GM18498 (cell line): Measurements from ENCODE around the gene KDELR1.
"Not testable (repeated sequence)": the region's sequence is repeated elsewhere in the genome, so short reads cannot be mapped to it uniquely, and the experiment has no call there.

Experiments used
- ATAC-seq: cut with Tn5 transposase; IDR thresholded peaks from one replicate; pipeline ENCODE4 v1.9.1; 2021; ENCODE audit warnings: mild to moderate bottlenecking, moderate library complexity; ENCODE audit not compliant: unreplicated experiment

The KDELR1 gene

DNA sequence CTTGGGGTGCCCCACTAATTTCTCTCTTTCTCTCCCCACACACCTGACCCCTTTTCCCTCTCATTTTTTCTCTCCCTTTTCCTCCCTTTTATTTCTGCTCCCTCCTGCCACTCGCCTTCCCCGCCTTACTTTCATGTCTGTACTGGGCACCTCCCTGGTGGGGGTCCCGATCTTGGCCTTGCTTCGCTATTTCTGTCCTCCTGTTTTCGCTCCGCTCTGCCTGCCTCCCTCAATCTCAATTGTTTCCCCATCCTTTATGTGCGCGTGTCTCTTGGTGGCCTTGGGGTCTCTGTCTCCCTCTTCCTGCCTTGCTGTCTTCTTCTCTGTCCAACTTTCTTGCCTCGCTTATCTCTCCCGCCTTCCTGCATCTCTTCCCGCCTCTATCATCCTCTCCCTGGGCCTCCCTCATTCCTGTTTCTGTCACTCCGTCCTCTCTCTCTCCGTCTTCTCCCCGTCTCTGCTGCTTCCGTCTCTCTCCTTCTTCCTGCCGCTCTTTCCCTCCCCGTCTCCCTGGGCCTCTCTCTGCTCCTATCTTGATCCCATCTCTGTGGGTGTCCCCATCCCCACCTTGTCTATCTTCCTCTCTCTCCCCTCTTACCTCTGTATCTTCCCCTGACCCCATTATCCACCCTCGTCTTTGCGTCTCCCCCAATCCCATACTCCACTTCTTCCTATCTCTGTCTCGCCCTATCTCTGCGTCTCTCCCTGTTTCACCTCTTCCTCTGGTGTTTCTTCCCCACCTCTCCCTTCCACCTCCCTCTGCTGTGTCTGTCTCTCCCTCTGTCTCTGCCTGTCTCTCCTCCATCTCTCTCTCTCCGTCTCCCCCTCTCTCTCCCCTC is 6.1 kb upstream of the KDELR1 start:
- no peak for ATAC-seq

DNA sequence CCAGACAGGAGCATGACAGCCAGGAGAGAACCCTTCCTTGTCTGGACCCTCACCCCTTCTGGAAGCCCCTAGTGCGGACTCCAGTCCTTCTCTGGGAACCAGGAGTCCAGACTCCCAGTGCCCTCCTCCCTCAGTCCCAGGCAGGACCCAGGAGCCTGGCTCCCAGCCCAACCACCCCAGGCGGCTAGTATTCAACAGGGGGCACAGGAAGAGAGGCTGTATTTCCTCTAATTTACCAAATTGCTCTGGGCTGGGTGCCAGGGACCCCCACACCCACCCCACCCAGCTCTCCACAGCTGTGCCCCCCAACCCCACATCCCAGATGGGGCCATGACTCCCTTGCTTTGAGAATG is 5.4 kb upstream of the KDELR1 start:
- ATAC-seq: no peak

DNA sequence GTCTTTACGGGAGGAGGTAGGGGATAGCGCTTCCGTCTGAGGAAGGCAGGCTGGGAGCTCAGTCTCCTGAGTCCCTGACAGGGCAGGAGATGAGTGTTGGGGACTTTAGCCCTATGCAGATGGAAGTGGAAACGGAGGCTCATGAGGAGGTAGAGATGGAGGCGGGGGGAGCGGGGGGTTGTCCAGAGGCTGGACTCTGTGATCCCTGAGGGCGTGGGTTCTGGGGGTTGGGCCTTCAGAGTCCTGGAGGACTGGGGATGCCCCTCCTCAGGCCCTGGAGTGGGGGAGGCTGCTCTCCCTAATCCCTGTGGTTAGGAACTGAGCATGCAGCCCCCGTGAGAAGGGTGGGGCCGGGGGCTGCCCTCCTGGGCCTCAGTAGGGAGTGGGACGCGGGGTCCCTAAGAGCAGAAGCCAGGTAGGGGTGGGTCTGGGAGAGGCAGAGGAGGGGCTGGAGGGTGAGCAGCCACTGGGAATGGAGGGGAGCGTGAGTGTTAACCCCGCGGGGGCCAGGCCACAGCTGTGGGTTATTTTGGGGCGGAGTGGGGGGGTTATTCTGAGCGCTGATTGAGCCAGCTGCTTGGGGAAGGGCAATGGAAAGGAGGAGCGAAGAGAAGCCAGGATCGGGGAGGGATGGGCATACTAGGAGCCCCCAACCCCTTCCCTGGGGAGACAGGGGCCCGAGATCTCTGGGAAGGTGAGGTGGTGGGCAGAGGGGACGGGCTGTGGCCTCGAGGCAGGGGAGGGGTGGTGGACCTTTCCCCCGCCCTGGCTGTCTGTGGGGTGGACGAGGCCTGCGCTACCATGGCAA is 4.9 kb upstream of the KDELR1 start:
- ATAC-seq: no peak

DNA sequence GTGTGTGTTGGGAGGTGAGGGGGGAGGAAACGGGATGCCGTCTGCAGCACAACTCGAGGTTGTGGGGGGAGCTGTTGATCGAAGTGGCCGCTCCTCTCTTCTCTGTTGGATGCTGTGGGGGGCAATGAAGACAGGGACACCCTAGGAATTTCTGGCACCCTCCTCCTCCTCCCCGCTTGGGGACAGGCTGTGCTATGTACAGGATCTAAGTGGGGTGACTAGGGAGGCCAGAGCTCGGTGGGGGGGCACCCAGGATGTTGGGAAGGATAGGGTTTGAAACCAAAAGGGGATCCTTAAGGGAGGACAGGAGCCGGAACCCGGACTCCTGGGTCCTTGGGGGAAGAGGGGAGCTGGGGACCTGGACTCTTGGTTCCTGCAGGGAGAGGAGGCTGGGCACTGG is 4.1 kb upstream of the KDELR1 start:
- no peak for ATAC-seq

DNA sequence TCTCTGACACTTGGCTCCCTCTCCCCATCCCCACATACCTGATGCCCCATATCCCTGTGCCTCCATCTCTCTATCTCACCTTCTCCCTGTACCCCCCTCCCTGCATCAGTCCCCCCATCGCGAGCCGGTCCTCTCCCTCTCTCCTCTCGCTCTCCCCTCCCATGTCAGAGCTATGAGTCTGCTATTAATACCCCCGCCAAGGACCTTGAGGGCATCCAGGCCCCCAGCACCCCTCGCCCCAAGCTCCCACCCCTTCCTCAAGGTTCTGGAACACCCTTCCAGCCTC is 3.8 kb upstream of the KDELR1 start:
- ATAC-seq: no peak

DNA sequence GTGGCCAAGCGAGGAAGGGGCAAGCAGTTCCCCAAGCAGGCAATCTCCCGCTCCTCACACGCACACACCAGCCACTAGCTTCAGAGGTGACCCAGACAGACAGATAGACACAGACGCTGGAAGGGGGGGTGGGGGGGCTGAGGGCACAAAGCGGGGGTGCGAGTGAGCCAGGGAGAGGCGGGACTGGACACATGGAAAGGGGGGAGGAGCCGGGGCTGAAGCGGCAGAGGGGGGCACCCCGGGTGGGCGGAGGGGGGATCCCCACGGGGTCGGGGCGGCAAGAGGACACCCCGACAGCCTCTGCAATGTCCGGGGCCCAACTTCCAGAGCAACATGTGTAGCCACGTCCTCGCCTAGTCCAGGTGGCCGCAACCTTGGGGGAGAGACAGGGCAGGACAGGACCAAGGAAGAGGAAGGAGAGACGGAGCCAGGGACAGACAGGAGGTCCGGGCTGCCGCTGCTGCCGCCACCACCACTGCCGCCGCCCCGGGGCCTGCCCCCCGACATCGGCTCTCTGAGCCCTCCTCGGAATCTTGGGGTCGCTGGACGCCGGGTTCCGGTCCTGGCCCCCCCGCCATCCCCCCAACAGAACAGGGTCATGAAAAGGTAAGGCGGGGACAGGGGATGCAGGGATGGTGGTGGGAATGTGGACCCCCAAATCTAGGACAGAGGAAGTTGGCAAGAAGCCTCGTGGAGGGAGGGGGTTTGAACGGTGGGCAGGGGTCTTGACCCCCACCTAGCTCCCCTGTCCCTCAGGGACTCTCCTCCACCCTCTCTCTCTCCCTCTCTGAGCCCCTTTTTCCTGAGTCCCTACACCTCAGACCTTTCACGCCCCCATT is 3.2 kb upstream of the KDELR1 start:
- ATAC-seq: no peak

DNA sequence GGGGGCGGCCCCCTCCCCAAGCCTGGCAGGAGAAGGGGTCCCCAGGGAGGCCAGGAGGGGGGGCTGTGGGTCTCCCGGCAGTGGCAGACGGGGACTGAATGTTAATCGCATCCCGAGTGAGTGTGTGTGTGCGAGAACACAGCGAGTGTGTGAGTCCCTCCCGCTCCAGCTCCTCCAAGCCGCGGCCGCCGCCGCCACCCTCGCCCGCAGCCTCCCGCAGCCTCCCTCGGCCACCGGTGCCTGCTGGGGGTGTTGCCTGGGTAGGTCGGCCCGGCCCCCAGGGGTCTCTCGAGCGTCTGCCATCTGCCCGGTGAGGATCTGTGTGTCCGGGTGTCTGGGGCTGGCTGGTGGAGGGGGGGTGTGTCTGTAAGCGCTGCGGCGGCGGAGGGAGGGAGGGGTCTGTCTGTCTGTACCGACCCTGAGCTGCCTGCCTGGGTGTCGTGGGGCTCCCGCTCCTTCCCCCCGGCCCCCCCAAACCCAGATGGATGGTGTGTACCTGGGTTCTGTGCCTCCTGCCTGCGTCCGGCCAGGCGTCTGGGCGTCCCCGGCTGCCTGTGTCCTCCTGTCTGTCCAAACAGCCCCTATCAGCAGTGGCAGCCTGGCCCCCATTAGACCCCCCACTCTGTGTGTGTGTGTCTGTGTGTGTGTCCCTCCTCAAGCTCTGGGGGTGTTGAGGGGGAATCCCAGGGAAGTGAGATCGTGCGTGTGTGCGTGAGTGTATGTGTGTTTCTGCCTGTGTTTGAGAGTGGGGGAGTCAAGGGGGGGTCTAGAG is 2.4 kb upstream of the KDELR1 start, which contains the start of gene GRIN2D:
Gene GRIN2D, plus strand, starts transcription at position 110 of the 772 bp plus-strand sequence. CDS start 4,725 bp downstream, outside the sequence.
- no peak for ATAC-seq

DNA sequence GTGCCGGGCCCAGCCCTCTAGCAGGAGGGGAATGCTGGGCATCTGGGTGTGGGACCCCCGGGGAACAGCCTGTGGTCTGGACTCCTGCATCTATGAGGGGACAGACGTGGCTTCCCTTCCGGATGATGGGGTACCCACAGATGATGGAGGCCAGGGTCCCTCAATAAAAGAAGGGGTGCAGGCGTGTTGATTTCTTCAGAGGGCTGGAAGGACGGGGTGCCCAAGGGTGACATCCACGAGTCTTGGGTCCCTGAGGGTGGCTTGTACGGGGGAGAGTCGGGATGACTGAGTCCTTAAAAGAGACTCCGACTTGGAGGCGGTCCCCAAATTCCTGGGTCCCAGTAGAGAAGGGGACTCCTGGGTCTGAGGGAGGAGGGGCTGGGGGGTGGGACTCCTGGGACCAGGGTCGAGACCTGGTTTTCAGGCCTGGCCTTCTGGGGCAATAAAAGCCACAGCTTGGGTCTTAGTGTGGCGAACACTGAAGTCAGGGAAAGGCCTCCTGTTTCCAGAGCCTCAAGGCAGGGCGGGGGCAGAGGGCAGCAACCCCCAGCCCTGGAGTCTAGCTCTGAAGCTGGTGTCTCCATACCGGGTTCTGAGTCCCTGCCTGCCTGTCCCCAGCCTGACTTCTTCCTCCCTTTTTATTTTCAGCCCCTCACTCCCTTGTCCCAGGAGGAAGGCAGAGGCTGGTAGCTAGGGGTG is 1.7 kb upstream of the KDELR1 start:
- ATAC-seq: no peak

DNA sequence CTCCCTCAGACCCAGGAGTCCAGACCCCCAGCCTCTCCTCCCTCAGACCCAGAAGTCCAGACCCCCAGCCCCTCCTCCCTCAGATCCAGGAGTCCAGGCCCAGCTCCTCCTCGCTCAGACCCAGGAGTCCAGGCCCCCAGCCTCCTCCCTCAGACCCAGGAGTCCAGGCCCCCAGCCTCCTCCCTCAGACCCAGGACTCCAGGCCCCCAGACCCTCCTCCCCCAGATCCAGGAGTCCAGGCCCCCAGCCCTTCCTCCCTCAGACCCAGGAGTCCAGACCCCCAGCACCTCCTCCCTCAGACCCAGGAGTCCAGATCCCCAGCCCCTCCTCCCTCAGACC is 624 bp upstream of the KDELR1 start:
- not testable (repeated sequence) for ATAC-seq

DNA sequence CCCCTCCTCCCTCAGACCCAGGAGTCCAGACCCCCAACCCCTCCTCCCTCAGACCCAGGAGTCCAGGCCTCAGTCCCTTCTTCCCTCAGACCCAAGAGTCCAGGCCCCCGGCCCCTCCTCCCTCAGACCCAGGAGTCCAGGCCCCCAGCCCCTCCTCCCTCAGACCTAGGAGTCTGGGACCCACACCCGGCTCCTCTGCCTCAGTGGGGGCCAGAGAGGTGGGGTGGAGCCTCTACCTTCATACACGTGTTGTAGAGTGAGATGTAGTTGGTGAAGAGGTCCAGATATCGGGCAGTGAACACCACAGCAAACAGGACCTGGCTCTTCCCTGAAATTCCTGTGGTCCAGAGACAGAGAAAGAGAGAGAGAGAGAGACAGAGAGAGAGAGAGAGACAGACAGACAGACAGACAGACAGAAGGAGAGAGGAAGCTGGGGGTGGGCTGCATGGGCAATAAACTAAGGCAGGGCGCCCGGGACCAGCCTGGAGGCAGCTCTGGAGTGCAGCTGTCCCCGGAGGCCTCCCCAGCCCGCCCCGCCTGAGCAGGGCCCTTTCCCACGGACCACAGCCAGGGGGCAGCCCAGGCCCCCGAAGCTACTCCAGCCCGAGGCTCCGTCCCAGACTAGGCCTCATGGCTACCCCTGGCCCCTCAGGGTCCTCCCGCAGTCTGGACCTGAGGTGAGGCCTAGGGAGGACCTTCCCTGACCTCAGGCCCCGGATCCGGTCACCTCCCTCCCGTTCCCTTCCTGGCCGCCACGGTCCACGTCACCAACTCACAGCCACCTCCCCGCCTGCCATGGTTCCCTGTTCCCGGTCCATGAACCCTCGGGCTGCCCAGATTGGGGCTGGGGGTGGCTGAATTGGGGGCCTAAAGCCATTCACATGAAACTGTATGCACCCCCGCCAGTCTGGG is 907 bp downstream of the KDELR1 start:
- ATAC-seq: peak; percentile 53

DNA sequence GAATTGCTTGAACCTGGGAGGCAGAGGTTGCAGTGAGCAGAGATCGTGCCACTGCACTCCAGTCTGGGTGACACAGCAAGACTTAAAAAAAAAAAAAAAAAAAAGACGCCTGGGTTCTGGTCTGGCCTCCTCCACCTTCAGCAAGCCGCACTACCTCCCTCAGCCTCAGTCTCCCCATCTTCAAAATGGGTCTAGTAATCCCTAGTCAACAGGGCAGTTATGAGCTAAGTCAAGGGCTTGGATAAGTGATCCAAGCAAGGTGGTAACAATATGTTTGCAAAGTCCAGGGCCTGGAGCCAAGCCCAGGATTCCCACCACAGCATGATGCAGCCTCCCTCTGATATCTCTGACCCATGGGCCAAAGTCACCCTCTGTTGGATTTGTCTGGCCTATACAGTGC is 4.4 kb downstream of the KDELR1 start:
- no peak for ATAC-seq

DNA sequence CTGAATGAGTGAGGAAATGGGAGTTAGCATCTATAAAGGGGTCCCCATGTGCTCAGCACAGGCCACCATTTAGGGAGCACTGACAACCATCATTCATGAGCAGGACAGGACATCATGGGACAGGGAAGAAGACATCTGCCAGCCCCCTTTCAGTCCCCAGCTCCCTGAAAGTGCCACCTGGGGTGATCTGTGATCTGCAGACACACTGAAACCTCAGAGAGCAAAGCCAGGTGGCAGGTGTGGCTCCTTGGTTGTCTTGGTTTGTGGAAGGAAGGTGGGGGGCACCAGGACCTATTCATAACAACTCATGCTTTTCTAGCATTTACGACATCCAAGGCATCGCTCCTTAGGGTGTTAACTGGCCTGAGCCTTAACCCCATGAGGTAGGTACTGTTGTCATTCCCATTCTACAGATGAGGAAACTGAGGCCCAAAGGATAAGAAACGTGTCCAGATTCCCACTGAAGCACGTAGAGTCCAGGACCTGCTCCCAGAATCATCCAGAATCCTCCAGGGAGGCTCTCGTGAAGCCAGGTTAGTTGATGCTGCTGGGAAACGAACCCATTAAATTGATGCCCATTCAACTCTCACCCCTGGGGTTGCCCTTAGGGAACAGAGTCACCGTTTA is 5.8 kb downstream of the KDELR1 start:
- no peak for ATAC-seq

DNA sequence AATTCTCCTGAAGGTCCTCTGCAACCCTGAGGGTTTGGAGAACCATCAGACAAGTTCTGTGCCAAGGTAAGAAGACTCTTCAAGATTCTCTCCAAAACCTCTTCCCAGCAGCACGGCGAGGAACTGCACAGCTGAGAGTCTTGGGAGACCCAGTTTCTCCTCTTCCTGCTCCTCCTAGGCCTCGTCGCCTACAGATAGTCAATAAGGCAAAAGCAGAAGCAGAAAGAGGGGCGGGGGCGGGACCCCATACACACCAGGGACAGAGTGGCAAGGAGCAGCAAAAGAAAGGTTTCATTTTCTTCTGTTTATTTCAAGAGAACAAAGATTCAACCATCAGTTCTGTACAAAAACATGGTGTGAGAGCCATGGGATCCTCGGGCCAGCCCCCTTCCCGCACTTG is 9.1 kb downstream of the KDELR1 start:
- ATAC-seq: no peak

DNA sequence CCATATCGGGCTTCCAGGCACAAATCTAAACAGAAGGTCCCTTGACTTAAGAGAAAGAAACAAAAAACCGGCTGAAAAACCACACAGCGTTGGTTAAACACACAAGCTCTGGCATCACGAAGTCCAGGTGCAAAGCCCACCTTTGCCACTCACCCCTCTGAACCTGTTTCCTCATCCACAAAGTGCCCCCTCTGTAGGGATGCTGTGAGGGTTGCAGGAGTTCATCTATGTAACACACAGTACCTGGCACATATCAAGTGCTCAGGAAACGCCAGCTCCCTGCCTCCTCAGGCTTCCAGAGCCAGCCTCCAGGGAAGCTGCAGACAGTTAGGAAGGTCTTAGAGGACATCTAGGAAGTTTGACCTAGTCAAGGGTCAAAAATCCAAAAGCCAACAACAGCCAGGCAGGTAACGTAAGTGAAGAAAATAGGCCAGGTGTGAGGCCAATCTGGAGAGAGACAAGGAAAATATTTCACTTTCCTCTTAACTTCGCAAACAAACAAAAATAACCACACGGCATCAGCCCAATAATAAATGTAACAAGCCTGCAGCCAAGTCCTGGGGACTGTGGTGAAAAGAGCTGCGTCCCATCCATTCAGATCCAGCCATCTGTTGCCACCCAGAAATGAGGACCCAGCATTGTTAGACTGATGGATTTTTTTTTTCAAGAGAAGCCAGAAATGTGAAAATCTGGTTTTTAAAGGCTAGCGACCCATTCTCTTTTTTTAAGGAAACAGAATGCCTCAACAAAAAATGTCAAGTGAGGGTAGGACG is 10.0 kb downstream of the KDELR1 start:
- no peak for ATAC-seq

DNA sequence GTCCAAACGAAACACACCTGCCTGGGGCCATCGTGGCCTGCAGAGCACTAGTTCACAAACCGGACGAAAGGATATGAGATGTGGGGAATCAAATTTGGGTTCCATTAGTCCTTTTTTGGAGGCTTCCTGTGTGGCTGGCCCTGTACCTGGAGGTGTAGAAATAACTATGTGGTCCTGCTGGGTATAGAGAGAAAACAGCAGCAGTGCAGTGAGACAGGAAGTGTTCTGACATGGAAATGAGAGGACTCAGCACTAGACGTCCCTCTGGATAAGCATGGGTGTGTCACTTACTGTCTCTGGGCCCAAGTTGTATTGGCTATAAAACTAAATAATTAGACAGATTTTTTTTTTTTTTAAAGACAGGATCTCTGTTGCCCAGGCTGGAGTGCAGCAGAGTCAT is 12.3 kb downstream of the KDELR1 start:
- no peak for ATAC-seq

DNA sequence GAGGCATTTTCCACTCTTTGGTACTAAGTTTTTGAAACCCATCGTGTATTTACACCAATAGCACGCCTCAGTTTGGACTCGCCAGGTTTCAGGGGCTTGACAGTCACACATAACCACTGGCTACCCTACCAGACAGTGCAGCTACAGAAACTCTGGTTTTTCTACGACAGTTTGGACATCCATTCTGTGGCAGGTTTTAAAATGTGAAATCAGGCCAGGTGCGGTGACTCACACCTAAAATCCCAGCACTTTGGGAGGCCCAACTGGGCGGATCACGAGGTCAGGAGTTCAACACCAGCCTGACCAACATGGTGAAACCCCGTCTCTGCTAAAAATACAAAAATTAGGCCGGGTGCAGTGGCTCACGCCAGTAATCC is 13.2 kb downstream of the KDELR1 start:
- no peak for ATAC-seq

DNA sequence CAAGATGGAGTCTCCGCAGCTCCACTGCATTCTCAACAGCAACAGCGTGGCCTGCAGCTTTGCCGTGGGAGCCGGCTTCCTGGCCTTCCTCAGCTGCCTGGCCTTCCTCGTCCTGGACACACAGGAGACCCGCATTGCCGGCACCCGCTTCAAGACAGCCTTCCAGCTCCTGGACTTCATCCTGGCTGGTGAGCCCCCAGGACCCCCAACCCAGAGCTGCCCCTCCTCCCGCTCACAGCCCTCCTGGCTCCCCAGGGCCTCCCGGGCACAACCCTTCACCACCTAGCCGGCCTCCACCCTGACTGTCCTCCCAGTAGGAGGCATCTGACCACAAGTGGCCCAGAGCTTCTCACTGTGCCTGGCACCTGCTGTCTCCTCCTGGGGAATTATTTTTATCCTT is 17.8 kb downstream of the KDELR1 start:
- no peak for ATAC-seq

DNA sequence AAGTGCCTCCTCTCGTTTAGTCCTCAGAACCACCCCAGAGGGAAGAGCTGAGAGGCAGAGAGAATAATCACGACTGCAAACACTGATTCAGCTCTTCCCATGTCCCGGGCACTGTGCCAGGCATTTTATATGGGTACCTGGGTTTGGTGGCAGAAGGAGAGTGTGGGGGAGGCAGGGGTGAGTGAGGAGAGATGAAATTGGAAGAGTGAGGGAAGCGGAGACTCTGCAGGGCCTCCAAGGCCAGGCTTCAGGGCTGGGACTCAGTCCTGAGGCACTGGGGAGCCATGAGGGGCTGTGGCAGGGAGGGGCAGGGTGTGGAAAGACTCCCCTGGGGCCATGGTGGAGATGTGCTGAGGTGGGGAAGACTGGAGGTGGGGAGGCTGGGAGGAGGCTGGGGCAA is 18.4 kb downstream of the KDELR1 start:
- no peak for ATAC-seq
